Loucy (cell line): ENCODE measurements around the gene APCDD1.
"Not testable (repeated sequence)": the region's sequence is repeated elsewhere in the genome, so short reads cannot be mapped to it uniquely, and the experiment has no call there.

Source experiments
- EZH2phosphoT487 ChIP-seq: fragments of 200-600 bp; IDR thresholded peaks from 2 replicates; pipeline ENCODE4 v1.6.1; 2018; ENCODE audit warnings: antibody characterized with exemption, mild to moderate bottlenecking, moderate library complexity, borderline replicate concordance
- TF ChIP-seq, protein P1 (sequence below): fragments of 200-600 bp; sonication (generic); conservative IDR thresholded peaks from 2 replicates; pipeline ENCODE4 v1.5.1; 2014; ENCODE audit warnings: mild to moderate bottlenecking, antibody characterized with exemption, low read length

DNA sequence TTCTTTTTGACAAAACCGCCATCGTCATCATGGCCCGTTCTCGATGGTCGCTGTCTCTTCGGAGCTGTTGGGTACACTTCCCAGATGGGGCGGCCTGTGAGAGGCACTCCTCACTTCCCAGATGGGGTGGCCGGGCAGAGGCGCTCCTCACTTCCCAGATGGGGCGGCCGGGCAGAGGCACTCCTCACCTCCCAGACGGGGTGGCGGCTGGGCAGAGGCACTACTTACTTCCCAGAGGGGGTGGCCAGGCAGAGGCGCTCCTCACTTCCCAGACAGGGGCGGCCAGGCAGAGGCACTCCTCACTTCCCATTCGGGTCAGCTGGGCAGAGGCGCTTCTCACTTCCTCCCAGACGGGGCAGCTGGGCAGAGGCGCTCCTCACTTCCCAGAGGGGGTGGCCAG is 51.5 kb downstream of the APCDD1 start:
- TF ChIP-seq, protein P1, sequence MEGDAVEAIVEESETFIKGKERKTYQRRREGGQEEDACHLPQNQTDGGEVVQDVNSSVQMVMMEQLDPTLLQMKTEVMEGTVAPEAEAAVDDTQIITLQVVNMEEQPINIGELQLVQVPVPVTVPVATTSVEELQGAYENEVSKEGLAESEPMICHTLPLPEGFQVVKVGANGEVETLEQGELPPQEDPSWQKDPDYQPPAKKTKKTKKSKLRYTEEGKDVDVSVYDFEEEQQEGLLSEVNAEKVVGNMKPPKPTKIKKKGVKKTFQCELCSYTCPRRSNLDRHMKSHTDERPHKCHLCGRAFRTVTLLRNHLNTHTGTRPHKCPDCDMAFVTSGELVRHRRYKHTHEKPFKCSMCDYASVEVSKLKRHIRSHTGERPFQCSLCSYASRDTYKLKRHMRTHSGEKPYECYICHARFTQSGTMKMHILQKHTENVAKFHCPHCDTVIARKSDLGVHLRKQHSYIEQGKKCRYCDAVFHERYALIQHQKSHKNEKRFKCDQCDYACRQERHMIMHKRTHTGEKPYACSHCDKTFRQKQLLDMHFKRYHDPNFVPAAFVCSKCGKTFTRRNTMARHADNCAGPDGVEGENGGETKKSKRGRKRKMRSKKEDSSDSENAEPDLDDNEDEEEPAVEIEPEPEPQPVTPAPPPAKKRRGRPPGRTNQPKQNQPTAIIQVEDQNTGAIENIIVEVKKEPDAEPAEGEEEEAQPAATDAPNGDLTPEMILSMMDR = not testable (repeated sequence)
- not testable (repeated sequence) for TF ChIP-seq EZH2phosphoT487
